BE2C (cell line): Measurements from ENCODE around the gene ATXN7L1.

Experiments used
- DNase-seq: peaks from one replicate; pipeline ENCODE4 v3.0.0-alpha.2; 2020
- H3K27me3 ChIP-seq: fragments of 250-450 bp; sonication (Bioruptor Pico); 2 replicates; pipeline ENCODE4 v1.5.1; 2020; ENCODE audit warnings: mild to moderate bottlenecking
- H3K36me3 ChIP-seq: fragments of 250-450 bp; sonication (Bioruptor Pico); 2 replicates; pipeline ENCODE4 v1.5.1; 2020; ENCODE audit warnings: mild to moderate bottlenecking
- H3K4me1 ChIP-seq: fragments of 250-450 bp; sonication (Bioruptor Pico); 2 replicates; pipeline ENCODE4 v1.5.1; 2020
- H3K4me3 ChIP-seq: 2 replicates; pipeline ENCODE4 v1.5.1; 2011; ENCODE audit warnings: low read depth, low read length
- H3K9me3 ChIP-seq: fragments of 250-450 bp; sonication (Bioruptor Pico); 2 replicates; pipeline ENCODE4 v1.5.1; 2020
- TF ChIP-seq, protein P1 (sequence below): IDR thresholded peaks from 2 replicates; pipeline ENCODE4 v1.5.1; 2012; ENCODE audit warnings: mild to moderate bottlenecking, low read depth, low read length

The ATXN7L1 gene

DNA sequence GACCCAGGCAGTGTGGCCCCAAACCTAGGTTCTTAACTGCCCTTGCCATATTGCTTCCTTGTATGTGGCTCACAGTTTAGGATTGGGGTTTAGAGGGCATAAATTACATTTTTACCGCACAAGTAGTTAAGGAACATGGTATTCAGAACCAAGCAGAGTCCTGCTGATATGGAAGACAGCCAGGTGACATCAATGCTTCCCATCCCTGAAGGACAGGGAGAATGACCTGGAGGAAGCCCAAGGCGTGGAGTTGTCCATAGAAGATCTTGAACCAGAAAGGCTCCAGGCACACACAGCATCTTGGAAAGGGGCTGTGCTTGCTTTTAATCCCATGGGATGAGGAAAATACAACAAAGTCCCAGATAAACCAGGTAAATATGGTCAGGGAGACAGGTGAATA lies 48.3 kb downstream of the ATXN7L1 start:
- Histone ChIP-seq H3K4me3 (no peak overlapping the region), H3K4me1 (no peaks in the 10 kb centered on the region)
- TF ChIP-seq, protein P1, sequence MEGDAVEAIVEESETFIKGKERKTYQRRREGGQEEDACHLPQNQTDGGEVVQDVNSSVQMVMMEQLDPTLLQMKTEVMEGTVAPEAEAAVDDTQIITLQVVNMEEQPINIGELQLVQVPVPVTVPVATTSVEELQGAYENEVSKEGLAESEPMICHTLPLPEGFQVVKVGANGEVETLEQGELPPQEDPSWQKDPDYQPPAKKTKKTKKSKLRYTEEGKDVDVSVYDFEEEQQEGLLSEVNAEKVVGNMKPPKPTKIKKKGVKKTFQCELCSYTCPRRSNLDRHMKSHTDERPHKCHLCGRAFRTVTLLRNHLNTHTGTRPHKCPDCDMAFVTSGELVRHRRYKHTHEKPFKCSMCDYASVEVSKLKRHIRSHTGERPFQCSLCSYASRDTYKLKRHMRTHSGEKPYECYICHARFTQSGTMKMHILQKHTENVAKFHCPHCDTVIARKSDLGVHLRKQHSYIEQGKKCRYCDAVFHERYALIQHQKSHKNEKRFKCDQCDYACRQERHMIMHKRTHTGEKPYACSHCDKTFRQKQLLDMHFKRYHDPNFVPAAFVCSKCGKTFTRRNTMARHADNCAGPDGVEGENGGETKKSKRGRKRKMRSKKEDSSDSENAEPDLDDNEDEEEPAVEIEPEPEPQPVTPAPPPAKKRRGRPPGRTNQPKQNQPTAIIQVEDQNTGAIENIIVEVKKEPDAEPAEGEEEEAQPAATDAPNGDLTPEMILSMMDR: no peak

DNA sequence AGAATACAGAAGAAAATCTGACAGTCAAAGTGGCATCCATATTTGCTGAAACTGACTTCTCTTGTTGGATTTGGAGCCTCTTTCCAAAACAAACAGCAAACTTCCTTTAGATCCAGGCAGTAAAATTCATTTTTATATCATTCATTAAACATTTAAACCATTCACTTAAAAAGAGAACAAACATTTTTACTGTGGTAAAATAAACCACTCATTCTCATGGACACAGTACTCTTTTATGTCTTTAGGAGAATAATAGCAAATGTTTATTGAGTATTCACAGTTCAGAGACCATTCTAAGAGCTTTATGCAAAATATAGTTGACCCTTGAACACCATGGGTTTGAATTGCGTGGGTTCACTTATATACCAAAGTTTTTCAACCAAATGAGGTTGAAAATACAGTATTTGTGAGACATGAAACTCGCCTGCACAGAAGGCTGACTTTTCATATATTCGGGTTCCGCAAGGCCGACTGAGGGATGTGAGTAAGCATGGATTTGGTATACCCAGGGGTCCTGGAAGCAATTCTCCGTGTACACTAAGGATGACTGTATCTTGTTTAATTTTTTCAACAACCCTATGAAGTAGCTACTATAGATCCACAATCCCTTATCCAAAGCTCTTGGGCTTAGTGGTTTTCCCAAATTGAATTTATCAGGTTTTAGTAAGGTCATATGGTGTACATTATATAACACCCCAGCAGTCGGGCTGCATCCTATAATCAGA lies 49.1 kb downstream of the ATXN7L1 start:
- H3K4me3 ChIP-seq: no peak overlapping the region
- no peaks in the 10 kb centered on the region for H3K27me3 ChIP-seq
- TF ChIP-seq, protein P1: no peak
- H3K9me3 ChIP-seq: no peaks in the 10 kb centered on the region
- no peak for DNase-seq
- no peaks in the 10 kb centered on the region for H3K4me1 ChIP-seq
- H3K36me3 ChIP-seq: no peaks in the 10 kb centered on the region

More for the DNA sequence above, 48.3 kb downstream of the ATXN7L1 start:
- Histone ChIP-seq H3K9me3 (no peaks in the 10 kb centered on the region), H3K36me3 (no peaks in the 10 kb centered on the region), H3K27me3 (no peaks in the 10 kb centered on the region)
- DNase-seq: no peak

DNA sequence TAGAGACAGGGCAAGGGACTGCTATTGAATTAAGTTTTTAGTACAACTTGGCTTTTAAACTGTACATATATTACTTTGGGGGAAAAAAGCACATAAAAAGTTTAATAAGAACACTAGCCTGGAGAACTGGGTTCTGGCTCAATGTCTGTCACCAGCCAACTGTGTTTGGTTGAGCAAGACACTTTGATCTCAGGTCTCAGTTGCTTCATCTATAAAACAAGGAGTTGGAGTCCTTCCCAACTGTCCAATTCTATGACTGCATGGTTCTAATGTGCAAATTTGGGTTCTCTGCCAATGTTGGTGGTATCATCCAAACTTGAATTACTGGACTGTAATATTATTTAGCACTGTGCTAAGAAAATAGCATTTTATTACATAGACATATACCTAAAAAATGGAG lies 50.3 kb downstream of the ATXN7L1 start:
- DNase-seq: no peak
- H3K27me3 ChIP-seq: no peaks in the 10 kb centered on the region
- no peaks in the 10 kb centered on the region for H3K4me1 ChIP-seq
- TF ChIP-seq, protein P1: no peak
- H3K9me3 ChIP-seq: no peaks in the 10 kb centered on the region
- no peaks in the 10 kb centered on the region for H3K36me3 ChIP-seq
- no peak overlapping the region for H3K4me3 ChIP-seq

DNA sequence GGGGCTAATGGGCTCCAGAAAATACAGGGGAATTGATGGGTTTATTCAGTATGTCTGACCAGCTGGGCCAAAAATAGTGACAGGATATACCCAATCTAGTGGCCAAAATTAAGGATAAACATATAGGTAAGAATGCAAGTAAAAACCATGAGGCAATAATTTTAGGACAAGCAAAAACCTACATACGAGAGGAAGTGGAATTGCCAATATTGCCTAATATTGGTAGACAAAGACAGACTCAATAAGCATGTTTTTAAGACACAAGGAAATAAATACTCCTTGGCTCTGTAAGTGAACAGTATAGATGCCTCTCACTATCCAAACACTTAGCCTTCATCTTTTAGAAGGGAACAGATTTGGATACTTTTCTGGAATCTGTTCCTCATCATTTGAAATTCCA lies 51.0 kb downstream of the ATXN7L1 start:
- TF ChIP-seq, protein P1: no peak
- no peaks in the 10 kb centered on the region for H3K36me3 ChIP-seq
- H3K9me3 ChIP-seq: no peaks in the 10 kb centered on the region
- H3K27me3 ChIP-seq: no peaks in the 10 kb centered on the region
- no peak for DNase-seq
- H3K4me3 ChIP-seq: no peak overlapping the region
- H3K4me1 ChIP-seq: peaks cover 3% of the 10 kb centered on the region

DNA sequence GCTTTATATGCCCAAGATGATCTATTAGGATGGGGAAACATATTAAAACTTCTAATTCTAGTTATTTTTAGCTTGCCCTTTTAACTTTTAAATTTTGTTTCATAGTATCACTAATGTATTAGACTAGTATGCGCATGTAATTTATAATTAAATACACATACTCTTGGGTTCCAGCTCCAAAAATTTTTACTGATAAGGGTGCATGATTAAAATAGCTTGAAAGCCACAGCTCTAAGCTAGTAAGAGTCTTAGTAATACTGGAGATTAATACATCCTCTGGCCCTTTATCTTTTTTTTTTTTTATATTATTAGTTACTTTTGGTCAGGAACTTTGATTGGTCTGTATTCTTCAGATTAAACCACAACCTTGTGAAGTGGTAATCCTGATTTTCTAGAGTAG lies 53.6 kb downstream of the ATXN7L1 start:
- H3K36me3 ChIP-seq: no peaks in the 10 kb centered on the region
- H3K4me1 ChIP-seq: peaks cover 5% of the 10 kb centered on the region
- DNase-seq: no peak
- TF ChIP-seq, protein P1: no peak
- H3K9me3 ChIP-seq: no peaks in the 10 kb centered on the region
- H3K27me3 ChIP-seq: no peaks in the 10 kb centered on the region
- H3K4me3 ChIP-seq: no peak overlapping the region

DNA sequence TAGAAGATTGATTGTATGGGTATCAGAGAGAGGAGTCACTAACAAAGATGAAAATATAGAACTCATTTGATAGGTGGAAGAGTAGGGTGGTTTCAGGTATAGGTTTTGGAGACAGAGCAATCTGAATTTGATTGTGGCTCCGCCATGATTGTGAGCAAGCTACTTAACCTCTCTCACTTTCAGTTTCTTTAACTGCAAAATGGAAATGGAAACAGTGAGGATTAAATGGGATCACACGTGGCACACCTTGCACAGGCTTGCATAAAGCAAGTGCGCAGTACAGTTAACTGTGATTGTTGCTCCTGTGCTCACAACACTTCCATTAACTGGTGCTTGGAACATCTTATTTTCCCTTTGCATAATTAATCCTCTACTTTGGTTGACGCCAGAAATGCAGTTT lies 54.9 kb downstream of the ATXN7L1 start:
- Histone ChIP-seq H3K4me3 (no peak overlapping the region), H3K36me3 (no peaks in the 10 kb centered on the region), H3K9me3 (no peaks in the 10 kb centered on the region), H3K4me1 (peaks cover 5% of the 10 kb centered on the region), H3K27me3 (no peaks in the 10 kb centered on the region)
- no peak for DNase-seq
- TF ChIP-seq, protein P1: no peak
